H9 (cell line): ENCODE measurements around the gene PHF21A. TPM values are rescaled to one million over a fixed set of nuclear protein-coding genes. Genes with fewer than 3 reads are reported as not detected.

Experiments
- DNase-seq: peaks from one replicate; pipeline ENCODE4 v3.0.0-alpha.2; 2017
- H2AFZ ChIP-seq: one replicate; pipeline ENCODE4 v1.6.1; 2013; ENCODE audit warnings: mild to moderate bottlenecking, low read length, control low read depth, moderate library complexity
- H2AK5ac ChIP-seq: 2 replicates; pipeline ENCODE4 v1.6.1; 2013; ENCODE audit warnings: low read length, control low read depth, mixed read lengths; ENCODE audit not compliant: insufficient read length
- H2BK120ac ChIP-seq: one replicate; pipeline ENCODE4 v1.6.1; 2013; ENCODE audit warnings: low read depth, mild to moderate bottlenecking, low read length, control low read depth, inconsistent platforms; ENCODE audit not compliant: poor library complexity, severe bottlenecking
- H2BK12ac ChIP-seq: 2 replicates; pipeline ENCODE4 v1.6.1; 2013; ENCODE audit warnings: low read length, control low read depth, mixed read lengths, low read depth; ENCODE audit not compliant: insufficient read length
- H2BK15ac ChIP-seq: 2 replicates; pipeline ENCODE4 v1.6.1; 2013; ENCODE audit warnings: low read depth, low read length, control low read depth
- H2BK20ac ChIP-seq: one replicate; pipeline ENCODE4 v1.6.1; 2013; ENCODE audit warnings: low read depth, mild to moderate bottlenecking, low read length, control low read depth, inconsistent platforms; ENCODE audit not compliant: poor library complexity, severe bottlenecking
- H2BK5ac ChIP-seq: 2 replicates; pipeline ENCODE4 v1.6.1; 2013; ENCODE audit warnings: low read length, control low read depth, mixed read lengths; ENCODE audit not compliant: insufficient read length
- H3K14ac ChIP-seq: 2 replicates; pipeline ENCODE4 v1.6.1; 2013; ENCODE audit warnings: low read length, control low read depth; ENCODE audit not compliant: insufficient read depth
- H3K18ac ChIP-seq: 2 replicates; pipeline ENCODE4 v1.6.1; 2013; ENCODE audit warnings: low read depth, mild to moderate bottlenecking, mixed read lengths, low read length, control low read depth; ENCODE audit not compliant: insufficient read length
- H3K23ac ChIP-seq: 2 replicates; pipeline ENCODE4 v1.6.1; 2013; ENCODE audit warnings: low read length, control low read depth, mixed read lengths, low read depth; ENCODE audit not compliant: insufficient read length
- H3K23me2 ChIP-seq: 2 replicates; pipeline ENCODE4 v1.6.1; 2013; ENCODE audit warnings: low read depth, mild to moderate bottlenecking, mixed read lengths, low read length, control low read depth; ENCODE audit not compliant: insufficient read length, poor library complexity, severe bottlenecking
- H3K27ac ChIP-seq: 2 replicates; pipeline ENCODE4 v1.5.1; 2013; ENCODE audit warnings: low read length, control low read depth, mixed read lengths, low read depth; ENCODE audit not compliant: insufficient read length
- H3K27me3 ChIP-seq: 2 replicates; pipeline ENCODE4 v1.6.1; 2013; ENCODE audit warnings: low read length, control low read depth, inconsistent platforms; ENCODE audit not compliant: insufficient read depth
- H3K4ac ChIP-seq: 2 replicates; pipeline ENCODE4 v1.6.1; 2013; ENCODE audit warnings: low read depth, mild to moderate bottlenecking, control low read depth, inconsistent platforms, low read length, moderate library complexity
- H3K4me1 ChIP-seq: 2 replicates; pipeline ENCODE4 v1.6.1; 2013; ENCODE audit warnings: low read length, control low read depth, inconsistent platforms; ENCODE audit not compliant: insufficient read depth
- H3K4me2 ChIP-seq: 2 replicates; pipeline ENCODE4 v1.6.1; 2013; ENCODE audit warnings: low read length, control low read depth, mixed read lengths; ENCODE audit not compliant: insufficient read length, insufficient read depth
- H3K56ac ChIP-seq: 2 replicates; pipeline ENCODE4 v1.6.1; 2013; ENCODE audit warnings: low read depth, mild to moderate bottlenecking, mixed read lengths, low read length, control low read depth; ENCODE audit not compliant: insufficient read length
- H3K79me1 ChIP-seq: 2 replicates; pipeline ENCODE4 v1.6.1; 2013; ENCODE audit warnings: low read depth, mild to moderate bottlenecking, moderate library complexity, low read length, control low read depth, inconsistent platforms; ENCODE audit not compliant: insufficient read depth, poor library complexity, severe bottlenecking
- H3K79me2 ChIP-seq: 2 replicates; pipeline ENCODE4 v1.6.1; 2013; ENCODE audit warnings: low read length, control low read depth, inconsistent platforms; ENCODE audit not compliant: insufficient read depth
- H3K9ac ChIP-seq: 2 replicates; pipeline ENCODE4 v1.6.1; 2013; ENCODE audit warnings: low read length, control low read depth, mixed read lengths; ENCODE audit not compliant: insufficient read length; ENCODE audit errors: extremely low read depth
- H3K9me3 ChIP-seq: one replicate; pipeline ENCODE4 v1.6.1; 2013; ENCODE audit warnings: low read depth, low read length, inconsistent platforms; ENCODE audit not compliant: control insufficient read depth
- H3T11ph ChIP-seq: one replicate; pipeline ENCODE4 v1.6.1; 2013; ENCODE audit warnings: mild to moderate bottlenecking, low read length, control low read depth, inconsistent platforms
- H4K20me1 ChIP-seq: one replicate; pipeline ENCODE4 v1.6.1; 2013; ENCODE audit not compliant: control insufficient read depth, insufficient read length, insufficient read depth
- H4K5ac ChIP-seq: 2 replicates; pipeline ENCODE4 v1.6.1; 2013; ENCODE audit warnings: low read depth, mild to moderate bottlenecking, mixed read lengths, low read length, control low read depth; ENCODE audit not compliant: insufficient read length
- H4K8ac ChIP-seq: replicated peaks from 2 replicates; pipeline ENCODE4 v1.6.1; 2013; ENCODE audit warnings: low read length, control low read depth, mixed read lengths, low read depth; ENCODE audit not compliant: insufficient read length
- H4K91ac ChIP-seq: 2 replicates; pipeline ENCODE4 v1.6.1; 2013; ENCODE audit warnings: low read depth, mild to moderate bottlenecking, moderate library complexity, mixed read lengths, low read length, control low read depth; ENCODE audit not compliant: insufficient read length
- H3K27ac Mint-ChIP-seq, 3 experiments: 2 replicates in 2 of 3; 3 replicates in 1 of 3; pipeline ENCODE4 v1.8.0; 2020 to 2021; ENCODE audit warnings: mixed read lengths in 3 of 3, mild to moderate bottlenecking in 1 of 3, moderate library complexity in 1 of 3
- H3K27me3 Mint-ChIP-seq: 2 replicates; pipeline ENCODE4 v1.8.0; 2021; ENCODE audit warnings: low read depth, mild to moderate bottlenecking, moderate library complexity, mixed read lengths
- H3K36me3 Mint-ChIP-seq, 3 experiments: 2 replicates in 2 of 3; 3 replicates in 1 of 3; pipeline ENCODE4 v1.8.0; 2020 to 2021; ENCODE audit warnings: low read depth in 3 of 3, mixed read lengths in 3 of 3; ENCODE audit not compliant: insufficient read depth in 1 of 3
- H3K4me1 Mint-ChIP-seq, 2 experiments: 2 replicates each; pipeline ENCODE4 v1.8.0; 2020; ENCODE audit warnings: mixed read lengths in 2 of 2
- H3K4me3 Mint-ChIP-seq, 2 experiments: 2 replicates in 1 of 2; 3 replicates in 1 of 2; pipeline ENCODE4 v1.8.0; 2020 to 2021; ENCODE audit warnings: mild to moderate bottlenecking in 2 of 2, mixed read lengths in 2 of 2, moderate library complexity in 1 of 2
- H3K9me3 Mint-ChIP-seq, 2 experiments: 2 replicates in 1 of 2; 3 replicates in 1 of 2; pipeline ENCODE4 v1.8.0; 2020; ENCODE audit warnings: mild to moderate bottlenecking in 2 of 2, mixed read lengths in 2 of 2, moderate library complexity in 1 of 2
- WGBS: extraction: QIAGEN DNeasy Blood & Tissue Kit; methylation state at CpG from one replicate; pipeline ENCODE4 v1.1.7; 2013; ENCODE audit warnings: missing lambda C conversion rate, low lambda C conversion rate, mixed read lengths; ENCODE audit not compliant: insufficient read length; ENCODE audit errors: extremely low coverage; 5-methylcytosine and 5-hydroxymethylcytosine counted together
- total RNA-seq: library from RNA; stranded (reverse); gene quantifications from 2 replicates; pipeline ENCODE4 v1.2.1, GENCODE V29; 2021
- TF ChIP-seq, protein P1 (sequence below): fragments of 200-600 bp; sonication (generic); conservative IDR thresholded peaks from 3 replicates; pipeline ENCODE4 v1.8.0; 2021; ENCODE audit warnings: antibody characterized with exemption, mild to moderate bottlenecking

Gene PHF21A
- total RNA-seq, 1 experiment from 2014 or later, result 33.8 TPM

DNA sequence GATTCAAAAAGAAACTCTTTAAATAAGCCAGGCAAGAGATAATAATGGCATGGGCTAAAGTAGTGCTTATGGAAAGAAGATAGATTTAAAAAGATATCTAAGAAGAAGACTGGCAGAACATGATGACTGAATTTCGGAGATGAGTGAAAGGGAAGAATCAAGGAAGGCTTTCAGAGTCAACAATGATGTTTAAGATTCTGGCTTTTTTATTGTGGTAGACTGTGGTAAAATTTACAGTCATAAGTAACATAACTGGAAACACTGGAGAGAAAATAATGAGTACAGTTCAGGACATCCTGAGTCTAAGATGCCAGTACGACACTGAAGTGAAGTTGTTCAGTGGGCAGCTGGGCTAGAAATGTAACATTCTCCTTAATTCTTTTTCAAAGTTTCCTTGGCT, 85.2 kb downstream of the PHF21A start:
- Mint-ChIP-seq H3K4me3 (no peak overlapping the region), H3K27ac (0 out of 7 replicates have a peak overlapping the region, but pooled peaks of 1 of the 3 experiments have one; percentile 1), H3K4me1 (no peaks in the 10 kb centered on the region), H3K36me3 (no peaks in the 10 kb centered on the region), H3K9me3 (no peaks in the 10 kb centered on the region), H3K27me3 (no peaks in the 10 kb centered on the region)
- Histone ChIP-seq H3K9me3 (no peaks in the 10 kb centered on the region), H3K14ac (no peak overlapping the region), H2AFZ (no peak overlapping the region), H2BK120ac (no peak overlapping the region), H3K79me2 (no peaks in the 10 kb centered on the region), H4K5ac (no peak overlapping the region), H3K4ac (no peak overlapping the region), H3K27me3 (no peaks in the 10 kb centered on the region), H3K4me2 (no peak overlapping the region), H3T11ph (no peak overlapping the region), H2AK5ac (no peak overlapping the region), H3K27ac (no peak overlapping the region), H3K18ac (no peak overlapping the region), H3K79me1 (no peaks in the 10 kb centered on the region), H2BK12ac (no peak overlapping the region), H4K91ac (no peak overlapping the region), H3K9ac (no peak overlapping the region), H3K23ac (no peak overlapping the region), H3K4me1 (no peaks in the 10 kb centered on the region), H2BK20ac (no peak overlapping the region), H4K20me1 (no peaks in the 10 kb centered on the region), H3K23me2 (no peaks in the 10 kb centered on the region), H3K56ac (no peak overlapping the region), H2BK5ac (no peak overlapping the region), H2BK15ac (no peak overlapping the region), H4K8ac (no peak overlapping the region)
- no peak for DNase-seq
- TF ChIP-seq, protein P1, sequence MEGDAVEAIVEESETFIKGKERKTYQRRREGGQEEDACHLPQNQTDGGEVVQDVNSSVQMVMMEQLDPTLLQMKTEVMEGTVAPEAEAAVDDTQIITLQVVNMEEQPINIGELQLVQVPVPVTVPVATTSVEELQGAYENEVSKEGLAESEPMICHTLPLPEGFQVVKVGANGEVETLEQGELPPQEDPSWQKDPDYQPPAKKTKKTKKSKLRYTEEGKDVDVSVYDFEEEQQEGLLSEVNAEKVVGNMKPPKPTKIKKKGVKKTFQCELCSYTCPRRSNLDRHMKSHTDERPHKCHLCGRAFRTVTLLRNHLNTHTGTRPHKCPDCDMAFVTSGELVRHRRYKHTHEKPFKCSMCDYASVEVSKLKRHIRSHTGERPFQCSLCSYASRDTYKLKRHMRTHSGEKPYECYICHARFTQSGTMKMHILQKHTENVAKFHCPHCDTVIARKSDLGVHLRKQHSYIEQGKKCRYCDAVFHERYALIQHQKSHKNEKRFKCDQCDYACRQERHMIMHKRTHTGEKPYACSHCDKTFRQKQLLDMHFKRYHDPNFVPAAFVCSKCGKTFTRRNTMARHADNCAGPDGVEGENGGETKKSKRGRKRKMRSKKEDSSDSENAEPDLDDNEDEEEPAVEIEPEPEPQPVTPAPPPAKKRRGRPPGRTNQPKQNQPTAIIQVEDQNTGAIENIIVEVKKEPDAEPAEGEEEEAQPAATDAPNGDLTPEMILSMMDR, result no peak
- no CpG with 5 or more reads among the region's 2 CpGs for WGBS
